ENCODE data around the gene ZNF236. TPM values are rescaled to one million over a fixed set of nuclear protein-coding genes. Genes with fewer than 3 reads are reported as not detected.
A peak's percentile ranks its signal among the peaks of the same experiment; 100 is the strongest.

Gene ZNF236
- total RNA-seq, 1 donor: 20.7 TPM

DNA sequence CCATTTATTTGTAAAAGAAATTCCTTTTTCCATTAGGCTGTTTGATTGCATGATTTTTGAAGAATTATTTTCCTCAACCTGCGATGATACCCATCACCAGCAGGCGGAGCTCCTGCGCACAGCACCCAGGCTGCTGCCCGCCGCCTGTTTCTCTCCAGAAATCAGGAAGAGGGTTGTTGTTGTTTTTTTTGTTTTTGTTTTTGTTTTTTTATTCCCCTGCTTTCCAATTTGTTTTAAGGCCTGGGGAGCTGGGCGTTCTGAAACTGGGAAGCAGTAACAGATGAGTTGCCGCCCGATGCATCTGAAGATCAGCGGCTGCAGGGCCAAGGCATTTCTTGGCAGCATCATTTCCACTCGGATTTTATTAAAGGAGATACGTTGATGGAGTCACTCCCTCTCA, 178.2 kb downstream of the ZNF236 start:
- DNase-seq (ENCODE audit: low read depth in 2 of 3, low spot score in 2 of 3): peak; percentile 30 to 44 (median 33)

DNA sequence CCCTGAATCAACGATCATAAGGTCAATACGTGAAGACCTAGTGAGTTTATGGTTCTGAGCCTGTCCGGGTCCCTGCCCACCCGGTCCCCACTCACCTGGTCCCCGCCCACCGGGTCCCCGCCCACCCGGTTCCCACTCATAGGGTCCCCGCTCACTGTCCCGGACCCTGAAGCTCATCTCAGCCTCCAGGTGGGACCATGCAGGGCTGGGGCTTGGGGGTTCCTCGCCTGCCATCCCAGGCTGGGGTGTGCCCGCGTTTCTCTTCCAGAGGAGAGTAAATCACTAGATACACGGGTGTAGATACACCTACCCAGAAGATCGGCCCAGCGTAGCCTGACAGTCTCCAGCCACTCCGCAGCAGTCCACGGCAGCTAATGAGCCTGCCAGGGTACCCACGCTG, 178.7 kb downstream of the ZNF236 start:
- no peak for DNase-seq (ENCODE audit: low read depth in 2 of 3, low spot score in 2 of 3)

- DNase-seq (ENCODE audit: low read depth in 2 of 3, low spot score in 2 of 3): no peak
These were observed 179.6 kb downstream of the ZNF236 start for GRCh38 chr18:77001979-77002378.

- no peak for DNase-seq (ENCODE audit: low read depth in 2 of 3, low spot score in 2 of 3)
These were observed 180.1 kb downstream of the ZNF236 start for GRCh38 chr18:77002496-77002895.

- peak in 1 of 3 donors; percentile 19 for DNase-seq (ENCODE audit: low read depth in 2 of 3, low spot score in 2 of 3)
These were observed 181.0 kb downstream of the ZNF236 start for GRCh38 chr18:77003316-77003715.

DNA sequence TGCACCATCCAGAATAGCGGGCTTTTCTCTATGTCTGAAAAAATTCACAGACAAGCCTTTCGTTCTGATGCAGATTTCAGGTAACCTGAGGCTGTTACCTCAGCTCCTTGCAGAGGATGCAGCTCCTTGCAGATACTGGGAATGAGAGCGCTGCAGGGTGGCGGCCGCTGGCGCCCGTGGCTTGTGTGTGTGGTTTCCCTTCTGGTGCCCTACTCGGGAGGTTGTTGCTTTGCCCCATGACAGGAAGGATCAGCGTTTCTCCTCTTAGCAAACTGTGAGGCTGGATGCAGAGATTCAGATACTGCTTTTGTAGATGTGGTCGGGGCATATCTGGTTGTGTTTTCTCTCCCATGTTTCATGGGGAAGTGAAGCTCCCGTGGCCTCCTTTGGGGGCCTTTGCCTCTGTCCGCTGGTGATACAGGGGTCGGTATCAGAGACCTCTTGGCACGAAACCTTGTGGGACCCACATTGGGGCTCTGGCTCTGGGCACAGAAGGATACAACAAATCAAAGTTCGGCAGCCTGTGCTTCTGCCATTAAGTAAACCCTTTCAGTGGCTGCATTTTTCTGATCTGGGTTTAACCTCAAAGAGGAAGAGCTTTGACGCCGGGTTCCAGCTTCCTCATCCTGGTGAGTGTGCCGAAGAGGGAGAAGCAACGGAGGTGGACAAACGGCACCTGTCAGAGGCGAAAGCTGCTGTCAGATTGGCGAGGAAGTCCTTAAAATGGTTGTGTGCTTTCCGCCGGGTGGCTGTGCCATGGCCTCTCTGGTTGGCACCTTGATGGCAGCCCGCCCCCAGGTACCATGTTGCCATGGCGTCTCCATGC, 182.4 kb downstream of the ZNF236 start:
- peak; percentile 6 to 59 (median 26) for DNase-seq (ENCODE audit: low read depth in 2 of 3, low spot score in 2 of 3)

GRCh38 chr18:77005651-77006195, 183.4 kb downstream of the ZNF236 start:
- no peak for DNase-seq (ENCODE audit: low read depth in 2 of 3, low spot score in 2 of 3)

DNA sequence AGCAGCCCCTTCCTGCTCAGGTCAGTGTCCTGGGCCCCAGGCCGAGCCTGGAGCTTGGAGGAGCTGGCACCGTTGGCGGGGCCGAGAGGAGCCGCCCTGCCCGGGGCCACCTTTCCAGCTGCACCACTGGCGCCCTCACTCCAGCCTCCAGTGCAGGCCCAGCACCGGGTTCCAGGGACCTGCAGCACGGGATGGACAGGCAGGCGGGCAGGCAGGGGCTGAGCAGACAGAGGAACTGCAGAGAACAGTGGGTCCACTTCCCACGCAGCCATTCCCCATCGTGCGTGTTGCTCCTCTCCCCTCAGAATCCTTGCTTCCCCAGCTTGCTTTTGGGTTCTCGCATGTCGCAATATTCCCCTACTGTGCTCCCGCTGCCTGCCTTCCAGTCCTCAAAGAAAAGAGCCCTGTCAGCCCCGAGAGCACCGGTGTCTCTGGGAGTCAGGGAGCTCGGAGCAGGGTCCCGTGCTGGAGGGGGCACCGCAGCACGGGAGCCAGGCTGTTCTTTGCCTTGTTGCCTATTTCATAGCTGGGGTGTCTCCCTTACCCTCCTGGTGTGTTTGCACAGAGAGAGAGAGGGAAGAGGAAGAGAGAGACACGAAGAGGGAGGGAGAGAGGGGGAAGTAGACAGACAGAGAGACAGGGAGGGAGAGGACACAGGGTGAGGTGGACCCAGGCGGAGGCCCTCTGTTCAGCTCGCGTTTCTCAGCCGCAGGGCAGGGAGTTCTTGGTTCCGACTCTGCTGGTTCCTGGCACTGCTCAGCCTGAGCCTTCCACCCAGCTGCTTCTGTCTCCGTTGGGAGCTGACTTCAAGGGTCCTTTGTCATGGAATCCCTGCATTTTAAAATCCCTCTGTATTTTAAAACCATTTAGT, 184.2 kb downstream of the ZNF236 start:
- DNase-seq (ENCODE audit: low read depth in 2 of 3, low spot score in 2 of 3): no peak

- DNase-seq (ENCODE audit: low read depth in 2 of 3, low spot score in 2 of 3): no peak
These were observed 184.9 kb downstream of the ZNF236 start for GRCh38 chr18:77007251-77007650.

GRCh38 chr18:77008006-77008405, 185.6 kb downstream of the ZNF236 start:
- DNase-seq (ENCODE audit: low read depth in 2 of 3, low spot score in 2 of 3): no peak

GRCh38 chr18:77008576-77009315, 186.4 kb downstream of the ZNF236 start:
- no peak for DNase-seq (ENCODE audit: low read depth in 2 of 3, low spot score in 2 of 3)

DNA sequence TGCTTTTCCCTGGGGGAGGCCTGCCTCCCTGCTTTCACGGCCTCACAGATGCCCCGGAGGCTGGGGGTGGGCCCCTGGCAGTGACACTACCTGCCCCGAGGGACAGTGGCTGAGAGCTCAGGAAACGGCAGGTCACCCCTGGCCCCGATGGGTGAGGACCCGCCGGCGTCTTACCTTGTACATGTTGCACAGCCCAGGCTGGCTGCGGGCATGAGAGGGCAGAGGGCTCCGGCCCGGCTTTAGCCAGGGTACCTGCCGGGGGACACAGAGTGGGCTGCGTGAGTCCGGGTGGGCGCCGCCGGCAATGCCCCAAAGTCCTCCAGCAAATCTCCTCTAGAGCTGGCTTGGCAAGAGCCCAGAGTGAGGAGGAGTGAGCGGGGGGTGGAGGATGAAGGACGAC, 187.3 kb downstream of the ZNF236 start:
- no peak for DNase-seq (ENCODE audit: low read depth in 2 of 3, low spot score in 2 of 3)

DNA sequence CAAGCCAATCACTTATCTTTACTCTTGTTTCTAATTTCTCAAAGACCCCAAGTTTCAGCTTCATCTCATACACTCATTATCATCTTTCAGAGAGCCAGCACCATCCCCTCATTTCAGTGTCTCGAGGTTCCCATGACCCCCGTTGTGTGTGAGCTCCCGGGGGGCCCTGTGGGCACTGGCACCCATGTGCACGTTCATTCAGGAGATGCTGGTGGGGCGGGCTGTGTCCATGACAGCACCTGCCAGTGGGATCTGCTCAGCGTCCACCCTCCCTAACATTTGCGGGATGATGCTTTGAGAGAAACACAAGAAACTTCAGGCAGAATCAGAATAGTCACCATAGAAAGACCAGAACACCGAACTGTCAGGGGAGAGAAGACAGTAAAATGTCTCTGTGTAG, 189.8 kb downstream of the ZNF236 start:
- DNase-seq (ENCODE audit: low read depth in 2 of 3, low spot score in 2 of 3): no peak

- no peak for DNase-seq (ENCODE audit: low read depth in 2 of 3, low spot score in 2 of 3)
These were observed 190.6 kb downstream of the ZNF236 start for GRCh38 chr18:77012806-77013541.

DNA sequence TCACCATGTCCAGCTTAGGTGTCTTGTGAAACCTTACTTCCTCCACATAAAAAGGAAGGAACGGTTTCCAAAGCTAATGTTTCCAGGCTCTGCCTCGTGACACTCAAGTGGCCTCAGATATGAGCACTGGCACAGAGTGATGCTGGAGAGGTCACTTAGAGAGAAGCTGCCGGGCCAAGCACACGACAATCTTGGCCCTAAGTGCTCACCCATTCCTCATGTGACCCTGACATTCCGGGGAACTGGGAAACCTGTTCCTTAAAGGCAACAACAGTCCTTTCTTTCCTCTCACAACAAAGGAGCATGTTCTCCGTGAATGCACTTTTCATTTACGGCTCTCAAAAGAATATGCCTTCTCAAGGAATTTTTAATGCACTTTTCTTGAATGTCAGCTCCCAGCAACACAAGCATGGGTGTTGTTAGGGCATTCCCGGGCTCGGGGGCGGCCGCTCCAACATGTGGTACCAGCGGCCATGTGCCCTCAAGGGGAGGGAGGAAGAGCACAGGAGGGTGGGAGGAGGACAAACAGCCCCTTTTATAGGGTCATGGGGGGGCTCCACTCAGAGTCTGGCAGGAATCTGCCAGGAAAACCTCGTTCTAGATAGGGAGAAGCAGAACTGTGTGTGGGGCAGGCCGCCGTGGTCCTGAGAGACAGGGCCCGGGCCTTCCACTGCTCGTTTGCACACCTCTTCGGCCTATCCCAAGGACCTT, 191.6 kb downstream of the ZNF236 start:
- DNase-seq (ENCODE audit: low read depth in 2 of 3, low spot score in 2 of 3): no peak

- no peak for DNase-seq (ENCODE audit: low read depth in 2 of 3, low spot score in 2 of 3)
These were observed 192.2 kb downstream of the ZNF236 start for GRCh38 chr18:77014538-77014937.

- no peak for DNase-seq (ENCODE audit: low read depth in 2 of 3, low spot score in 2 of 3)
These were observed 192.8 kb downstream of the ZNF236 start for GRCh38 chr18:77015169-77015568.

GRCh38 chr18:77015771-77016710, 193.7 kb downstream of the ZNF236 start:
- no peak for DNase-seq (ENCODE audit: low read depth in 2 of 3, low spot score in 2 of 3)
